Choroid plexus epithelial cell (primary cell): ENCODE results near the gene ANAPC13.
A peak's percentile ranks its signal among the peaks of the same experiment; 100 is the strongest.

Source experiments
- DNase-seq: peaks from one replicate; pipeline ENCODE4 v3.0.0-alpha.2; 2010; ENCODE audit warnings: low read depth
- H3K4me3 ChIP-seq: 2 replicates; pipeline ENCODE4 v1.5.1; 2011; ENCODE audit warnings: low read depth, mild to moderate bottlenecking, control low read depth, low read length, moderate library complexity
- CTCF ChIP-seq: conservative IDR thresholded peaks from 2 replicates; pipeline ENCODE4 v1.5.1; 2011; ENCODE audit warnings: low read depth, mild to moderate bottlenecking, control low read depth, inconsistent platforms, low read length, moderate library complexity

Gene ANAPC13

GRCh38 chr3:134476306-134476705 is 9.5 kb downstream of the ANAPC13 start:
- TF ChIP-seq CTCF, result no peak
- no peak overlapping the region for H3K4me3 ChIP-seq
- DNase-seq, result no peak

- no peak for TF ChIP-seq CTCF
- no peak overlapping the region for H3K4me3 ChIP-seq
- DNase-seq, result no peak
Observed at GRCh38 chr3:134474956-134475355, 10.8 kb downstream of the ANAPC13 start.

- DNase-seq, result peak; percentile 86
- H3K4me3 ChIP-seq, result no peak overlapping the region
- peak; percentile 74 for TF ChIP-seq CTCF
Observed at GRCh38 chr3:134473868-134474546, 11.8 kb downstream of the ANAPC13 start.

GRCh38 chr3:134472831-134473230 is 13.0 kb downstream of the ANAPC13 start:
- DNase-seq, result no peak
- no peak overlapping the region for H3K4me3 ChIP-seq
- no peak for TF ChIP-seq CTCF

- peak; percentile 33 for DNase-seq
- no peak overlapping the region for H3K4me3 ChIP-seq
- TF ChIP-seq CTCF, result no peak
Observed at GRCh38 chr3:134471521-134472193, 14.1 kb downstream of the ANAPC13 start.

- no peak overlapping the region for H3K4me3 ChIP-seq
- TF ChIP-seq CTCF, result no peak
- DNase-seq, result no peak
Observed at GRCh38 chr3:134468519-134468918, 17.3 kb downstream of the ANAPC13 start.

GRCh38 chr3:134466331-134466730 is 19.5 kb downstream of the ANAPC13 start:
- no peak for TF ChIP-seq CTCF
- H3K4me3 ChIP-seq, result no peak overlapping the region
- no peak for DNase-seq
